Stimulated activated CD8-positive, alpha-beta memory T cell treated with anti-CD3 and anti-CD28 coated beads, Interleukin-7, amount 100 ng/mL, for 1 hour (primary cell): Measurements from ENCODE around the gene PDSS2.
A peak's percentile ranks its signal among the peaks of the same experiment; 100 is the strongest.
"Not testable (repeated sequence)": the region's sequence is repeated elsewhere in the genome, so short reads cannot be mapped to it uniquely, and the experiment has no call there.

Experiments used
- DNase-seq, 2 donors: peaks; one replicate each; pipeline ENCODE4 v3.0.0-alpha.2; 2020; ENCODE audit warnings: low read depth in 2 of 2

The PDSS2 gene

GRCh38 chr6:107459283-107460082 lies at the start of gene PDSS2:
Gene PDSS2, minus strand, starts transcription at chr6:107459564. Its CDS starts 279 bp downstream, at chr6:107459285.
- peak; percentile 94 to 96 for DNase-seq

- no peak for DNase-seq
These were observed 46.8 kb upstream of the PDSS2 start for GRCh38 chr6:107506145-107506544.

- DNase-seq, result no peak
These were observed 45.1 kb upstream of the PDSS2 start for GRCh38 chr6:107504270-107505026.

- DNase-seq, result no peak
These were observed 37.7 kb upstream of the PDSS2 start for GRCh38 chr6:107496892-107497684.

- DNase-seq, result no peak
These were observed 36.6 kb upstream of the PDSS2 start for GRCh38 chr6:107495971-107496370.

- no peak for DNase-seq
These were observed 35.9 kb upstream of the PDSS2 start for GRCh38 chr6:107495196-107495643.

DNA sequence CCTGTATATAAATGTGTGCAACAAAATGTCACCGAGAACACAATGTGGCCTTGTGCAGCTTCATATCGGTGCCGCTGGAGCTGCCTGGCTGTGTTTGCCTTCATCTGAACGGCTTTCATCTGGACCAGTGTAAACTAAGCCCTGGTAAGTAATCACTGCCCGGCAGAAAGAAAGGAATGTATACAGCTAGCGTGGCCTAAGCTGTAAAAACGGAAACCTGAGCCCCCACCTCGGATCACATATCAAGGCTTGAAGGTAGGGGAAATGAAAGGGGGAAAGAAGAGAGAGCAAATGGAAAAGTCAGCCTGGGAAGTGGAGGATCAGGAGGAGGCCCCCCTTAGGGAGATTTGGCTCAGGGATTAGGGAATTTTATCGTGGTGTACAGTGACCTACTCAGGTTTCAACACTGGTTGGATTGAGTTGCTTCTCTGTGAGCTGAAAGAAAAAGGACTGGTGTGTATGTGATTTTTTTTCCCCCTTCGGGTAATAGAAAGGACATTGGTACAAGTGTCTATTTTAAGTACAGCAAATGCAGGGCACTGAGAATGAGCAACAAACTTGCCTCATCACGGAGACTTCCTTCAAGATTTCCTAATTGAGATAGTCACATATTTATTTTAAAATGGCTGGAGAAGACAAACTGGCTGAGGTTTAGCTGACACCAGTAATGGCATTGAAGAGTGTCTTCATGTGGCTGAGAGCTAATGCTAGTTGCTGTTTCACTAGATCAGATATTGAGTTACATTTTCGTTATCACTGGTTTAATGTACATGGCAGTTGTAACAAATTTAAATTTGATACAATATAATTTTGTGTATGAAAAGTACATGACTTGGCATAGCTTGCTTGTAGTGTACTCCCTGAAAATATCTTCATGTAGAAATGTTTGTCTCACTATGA lies 34.0 kb upstream of the PDSS2 start:
- no peak for DNase-seq

- DNase-seq, result no peak
These were observed 32.6 kb upstream of the PDSS2 start for GRCh38 chr6:107491760-107492660.

GRCh38 chr6:107491138-107491609 lies 31.8 kb upstream of the PDSS2 start:
- DNase-seq, result no peak

DNA sequence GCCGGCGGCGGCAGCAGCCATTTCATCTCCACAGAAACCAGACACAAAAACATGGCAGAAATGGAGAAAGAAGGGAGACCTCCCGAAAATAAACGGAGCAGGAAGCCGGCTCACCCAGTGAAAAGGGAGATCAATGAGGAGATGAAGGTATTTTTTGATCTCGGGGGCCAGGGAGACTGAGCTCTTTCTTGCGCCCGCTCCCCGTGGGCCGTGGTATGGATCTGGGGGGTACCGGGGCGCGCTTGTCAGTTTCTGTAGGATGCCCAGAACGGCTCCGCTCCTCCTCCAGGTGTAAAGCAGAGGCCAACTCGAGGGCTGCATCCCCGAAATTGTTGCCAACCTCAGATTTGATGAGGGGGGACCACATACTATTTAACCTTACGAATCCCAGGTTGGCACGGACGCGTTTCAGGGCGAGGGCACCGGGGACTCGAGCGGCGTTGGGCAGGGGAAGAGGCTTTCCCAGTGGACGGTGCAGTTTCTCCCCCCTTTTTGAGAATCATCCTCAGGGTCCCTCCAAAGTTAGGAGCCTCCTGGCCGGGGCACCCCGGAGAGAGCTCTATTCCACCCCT lies 31.3 kb upstream of the PDSS2 start:
- no peak for DNase-seq

DNA sequence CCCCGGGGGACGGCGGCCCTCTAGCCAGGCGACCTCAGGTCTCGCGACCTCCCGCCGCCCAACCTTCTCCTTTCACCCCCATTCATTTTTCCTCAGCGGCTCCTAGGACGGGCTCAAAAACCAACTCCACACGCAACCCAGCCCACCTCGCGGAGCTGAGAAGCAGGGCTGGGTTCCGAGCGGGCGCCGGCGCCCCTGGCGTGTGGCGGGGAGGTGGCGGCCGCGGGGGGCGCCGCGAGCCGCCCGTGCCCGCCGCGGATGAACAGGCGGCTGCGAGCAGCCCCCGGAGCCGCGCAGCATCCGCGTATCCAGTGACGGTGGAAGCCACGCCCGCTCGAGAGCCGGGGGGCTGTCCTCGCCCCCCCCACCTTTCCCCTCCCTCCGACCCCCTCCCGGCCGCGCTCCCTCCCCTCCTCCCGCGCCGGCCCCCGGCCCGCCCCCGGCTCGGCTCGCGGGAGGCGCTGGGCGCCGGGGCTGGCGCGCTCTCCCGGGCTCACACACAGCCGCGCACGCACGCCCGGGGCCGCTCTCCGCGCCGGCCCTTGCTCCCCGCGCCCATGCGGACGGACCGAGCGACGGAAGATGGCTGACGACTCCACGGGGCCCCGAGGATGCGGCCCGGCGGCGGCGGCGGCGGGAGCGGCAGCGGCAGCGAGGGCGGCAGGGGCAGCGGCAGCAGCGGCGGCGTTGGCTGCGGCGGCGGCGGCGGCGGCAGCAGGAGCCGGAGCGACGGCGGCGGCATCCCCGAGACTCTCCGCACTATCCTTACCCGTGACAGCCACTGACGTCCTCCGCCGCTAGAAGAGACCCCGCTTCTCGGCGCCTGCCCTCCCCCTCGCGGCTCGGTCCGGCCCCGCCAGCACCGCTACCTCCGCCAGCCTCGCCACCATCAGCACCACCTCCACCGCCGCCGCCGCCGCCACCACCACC lies 30.5 kb upstream of the PDSS2 start, which contains the start of gene SOBP:
Gene SOBP (plus strand): TSS at position 482 of the 930 bp plus-strand sequence. CDS start 500 bp downstream, outside the sequence.
- DNase-seq, result no peak

DNA sequence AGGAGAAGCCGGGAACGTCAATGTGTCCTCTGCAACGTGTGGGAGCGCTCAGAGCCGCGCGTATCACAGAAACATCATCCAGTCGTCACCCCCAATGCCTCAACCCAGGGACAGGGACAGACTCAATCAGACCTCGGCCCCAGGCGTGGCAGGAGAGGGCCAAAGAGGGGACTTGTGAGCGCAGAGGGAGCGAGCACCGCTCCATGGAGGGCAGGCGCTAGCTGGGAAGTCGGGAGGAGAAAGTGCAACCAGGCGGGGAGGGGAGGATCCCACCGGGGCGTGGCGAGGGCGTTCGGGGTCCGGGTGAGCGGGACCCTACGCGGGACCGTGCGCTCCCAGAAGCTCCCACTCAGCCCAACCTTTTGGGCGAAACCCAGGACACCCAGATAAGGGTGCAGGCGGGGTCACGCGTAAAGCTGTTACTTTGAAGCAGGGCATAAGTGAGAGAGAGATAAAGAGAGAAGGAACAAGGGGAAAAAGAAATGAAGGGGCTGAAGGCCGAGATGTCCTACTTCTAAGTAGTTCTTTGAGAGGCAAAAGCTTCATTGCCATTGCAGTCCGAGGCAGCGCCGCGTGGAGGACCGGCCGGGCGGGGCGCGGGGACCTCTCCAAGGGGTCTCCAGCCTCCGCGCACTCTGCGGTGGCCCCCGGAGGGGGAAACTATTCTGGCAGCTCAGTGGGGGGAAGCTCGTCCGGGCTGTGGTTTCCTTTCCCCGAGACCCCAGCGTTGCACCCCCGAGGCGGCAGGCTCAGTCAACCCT lies 29.7 kb upstream of the PDSS2 start:
- no peak for DNase-seq

GRCh38 chr6:107488174-107488874 lies 29.0 kb upstream of the PDSS2 start:
- no peak for DNase-seq

DNA sequence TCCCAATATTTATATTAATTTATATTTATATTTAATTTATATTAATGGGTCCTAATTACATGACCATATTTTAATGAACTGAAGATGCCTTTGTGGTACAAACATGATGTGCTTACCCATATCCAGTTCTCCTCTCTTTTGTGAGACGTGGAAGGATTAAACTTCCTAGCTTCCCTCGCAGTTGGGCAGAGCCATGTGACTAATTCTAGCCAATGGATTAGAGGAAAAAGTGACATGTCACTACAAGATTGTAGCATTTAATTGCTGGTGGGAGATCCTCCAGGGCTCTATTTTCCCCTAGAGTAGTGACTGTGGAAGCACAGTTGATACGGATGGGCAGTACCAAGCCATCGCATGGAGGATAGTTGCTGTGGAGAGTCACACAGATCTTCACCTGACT lies 25.8 kb upstream of the PDSS2 start:
- DNase-seq, result no peak

- no peak for DNase-seq
These were observed 19.8 kb upstream of the PDSS2 start for GRCh38 chr6:107479089-107479690.

DNA sequence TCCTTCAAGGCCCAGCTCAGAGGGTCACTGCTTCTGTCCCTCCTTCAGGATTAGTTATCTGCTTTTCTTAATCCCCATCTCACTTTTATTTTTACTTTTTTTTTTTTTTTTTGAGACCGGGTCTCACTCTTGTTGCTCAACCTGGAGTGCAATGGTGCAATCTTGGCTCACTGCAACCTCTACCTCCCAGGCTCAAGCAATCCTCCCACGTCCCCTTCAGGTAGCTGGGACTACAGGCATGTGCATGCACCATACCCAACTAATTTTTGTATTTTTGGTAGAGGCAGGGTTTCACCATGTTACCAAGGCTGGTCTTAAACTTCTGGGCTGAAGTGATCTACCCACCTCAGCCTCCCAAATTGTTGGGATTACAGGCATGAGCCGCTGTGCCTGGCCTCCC lies 16.5 kb upstream of the PDSS2 start:
- DNase-seq, result not testable (repeated sequence)
